ENCODE measurements around the gene MAD2L1. TPM values are rescaled to one million over a fixed set of nuclear protein-coding genes. Genes with fewer than 3 reads are reported as not detected.

The MAD2L1 gene
- total RNA-seq, 1 donor from 2014 or later = 9.0 TPM

DNA sequence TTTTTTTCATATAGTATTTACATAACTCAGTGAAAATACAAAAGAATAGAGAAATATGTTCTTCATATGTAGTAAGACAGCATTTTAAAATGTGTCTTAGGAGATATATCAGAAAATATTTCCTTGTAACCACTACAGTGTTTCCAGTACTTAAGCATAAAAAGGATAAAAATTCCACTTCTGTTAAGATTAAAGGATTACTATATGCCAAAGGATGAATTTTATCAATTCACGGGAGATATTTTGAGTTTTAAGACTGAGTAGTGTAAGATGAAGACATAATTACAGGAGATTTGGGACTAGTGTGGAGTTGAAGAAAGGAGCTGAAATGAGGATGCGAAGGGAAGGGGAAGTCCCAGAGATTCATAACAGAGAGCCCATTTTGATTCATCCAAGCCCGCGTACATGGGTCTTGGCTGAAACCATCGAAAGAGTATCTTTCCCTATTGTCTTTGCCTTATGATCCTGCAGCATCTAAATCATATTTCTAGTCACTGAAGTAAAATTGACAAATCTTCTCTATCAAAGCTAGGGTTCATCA is 58.7 kb downstream of the MAD2L1 start:
- no peaks in the 10 kb centered on the region for H3K27me3 ChIP-seq (ENCODE audit: insufficient read depth, low read length)
- no peak for FAIRE-seq

DNA sequence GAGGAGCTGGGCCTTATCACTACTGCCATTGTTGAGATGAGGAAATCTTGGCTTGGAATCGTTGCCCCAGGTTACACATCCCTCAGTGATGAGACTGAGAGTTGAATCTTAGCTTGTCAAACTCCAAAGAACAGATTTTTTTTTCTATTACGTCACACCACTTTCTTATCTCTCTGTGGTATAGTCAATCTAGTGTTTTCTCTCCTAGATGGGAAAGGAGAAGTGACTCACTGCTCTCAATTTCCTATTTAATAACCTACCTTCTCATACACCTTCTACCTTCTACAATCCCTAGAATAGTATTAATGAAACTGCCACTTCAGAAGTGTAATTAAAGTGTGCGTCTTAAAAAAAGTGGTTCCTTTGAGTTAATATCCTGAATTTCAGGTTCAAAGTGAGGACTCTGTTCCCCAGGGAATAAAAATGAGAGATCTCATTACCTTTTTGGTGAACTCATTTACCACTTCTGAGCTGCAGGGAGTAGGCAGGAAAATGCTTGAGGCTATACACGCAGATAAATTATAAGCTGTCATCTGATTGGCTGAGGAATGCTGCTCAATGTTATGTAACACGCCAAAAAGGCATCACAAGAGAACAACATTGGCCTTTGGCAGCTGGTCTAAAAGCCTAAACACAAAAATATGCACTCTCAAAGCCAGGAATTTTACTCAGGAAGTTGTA is 59.3 kb downstream of the MAD2L1 start:
- FAIRE-seq (peak; percentile 82), DNase-seq (ENCODE audit: low read depth) (peak; percentile 76)
- no peaks in the 10 kb centered on the region for H3K27me3 ChIP-seq (ENCODE audit: insufficient read depth, low read length)
- no peak overlapping the region for H3K27ac Mint-ChIP-seq (ENCODE audit: unreplicated experiment)
- no peak overlapping the region for H3K4me2 ChIP-seq (ENCODE audit: low read length)
- no peaks in the 10 kb centered on the region for H3K4me1 Mint-ChIP-seq (ENCODE audit: low read depth, unreplicated experiment)
- no peak overlapping the region for H3K9ac ChIP-seq (ENCODE audit: low read length)
- no peaks in the 10 kb centered on the region for H3K27me3 Mint-ChIP-seq (ENCODE audit: low read depth, unreplicated experiment)
- H3K4me1 ChIP-seq (ENCODE audit: insufficient read depth, low read length) = peaks cover 3% of the 10 kb centered on the region
- H4K20me1 ChIP-seq (ENCODE audit: insufficient read depth, low read length) = no peaks in the 10 kb centered on the region
- H3K4me3 Mint-ChIP-seq (ENCODE audit: unreplicated experiment) = no peak overlapping the region
- no peaks in the 10 kb centered on the region for H3K9me3 ChIP-seq (ENCODE audit: insufficient read depth, low read depth, low read length)
- H3K79me2 ChIP-seq (ENCODE audit: insufficient read depth, low read length) = no peaks in the 10 kb centered on the region
- H3K4me3 ChIP-seq (ENCODE audit: insufficient read depth, low read depth, low read length) = no peak overlapping the region
- H3K27ac ChIP-seq (ENCODE audit: low read depth, low read length) = no peak overlapping the region
- H2AFZ ChIP-seq (ENCODE audit: low read depth, low read length) = no peak overlapping the region
- H3K36me3 Mint-ChIP-seq (ENCODE audit: low read depth, unreplicated experiment) = no peaks in the 10 kb centered on the region
- no peak for TF ChIP-seq EZH2 (IDR thresholded peaks at IDR 0.05; ENCODE audit: insufficient read depth, low read length)
- TF ChIP-seq, protein P1, sequence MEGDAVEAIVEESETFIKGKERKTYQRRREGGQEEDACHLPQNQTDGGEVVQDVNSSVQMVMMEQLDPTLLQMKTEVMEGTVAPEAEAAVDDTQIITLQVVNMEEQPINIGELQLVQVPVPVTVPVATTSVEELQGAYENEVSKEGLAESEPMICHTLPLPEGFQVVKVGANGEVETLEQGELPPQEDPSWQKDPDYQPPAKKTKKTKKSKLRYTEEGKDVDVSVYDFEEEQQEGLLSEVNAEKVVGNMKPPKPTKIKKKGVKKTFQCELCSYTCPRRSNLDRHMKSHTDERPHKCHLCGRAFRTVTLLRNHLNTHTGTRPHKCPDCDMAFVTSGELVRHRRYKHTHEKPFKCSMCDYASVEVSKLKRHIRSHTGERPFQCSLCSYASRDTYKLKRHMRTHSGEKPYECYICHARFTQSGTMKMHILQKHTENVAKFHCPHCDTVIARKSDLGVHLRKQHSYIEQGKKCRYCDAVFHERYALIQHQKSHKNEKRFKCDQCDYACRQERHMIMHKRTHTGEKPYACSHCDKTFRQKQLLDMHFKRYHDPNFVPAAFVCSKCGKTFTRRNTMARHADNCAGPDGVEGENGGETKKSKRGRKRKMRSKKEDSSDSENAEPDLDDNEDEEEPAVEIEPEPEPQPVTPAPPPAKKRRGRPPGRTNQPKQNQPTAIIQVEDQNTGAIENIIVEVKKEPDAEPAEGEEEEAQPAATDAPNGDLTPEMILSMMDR (IDR thresholded peaks at IDR 0.05; ENCODE audit: insufficient read depth, low read depth, low read length) = no peak
- H3K36me3 ChIP-seq (ENCODE audit: insufficient read depth, low read length) = no peaks in the 10 kb centered on the region
- peaks cover 3% of the 10 kb centered on the region for H3K9me3 Mint-ChIP-seq (ENCODE audit: unreplicated experiment)

More for the DNA sequence above, 58.7 kb downstream of the MAD2L1 start:
- no peak for TF ChIP-seq EZH2 (IDR thresholded peaks at IDR 0.05; ENCODE audit: insufficient read depth, low read length)
- TF ChIP-seq, protein P1 (IDR thresholded peaks at IDR 0.05; ENCODE audit: insufficient read depth, low read depth, low read length) = no peak
- Mint-ChIP-seq H3K36me3 (ENCODE audit: low read depth, unreplicated experiment) (no peaks in the 10 kb centered on the region), H3K27me3 (ENCODE audit: low read depth, unreplicated experiment) (no peaks in the 10 kb centered on the region), H3K27ac (ENCODE audit: unreplicated experiment) (no peak overlapping the region), H3K4me1 (ENCODE audit: low read depth, unreplicated experiment) (no peaks in the 10 kb centered on the region), H3K4me3 (ENCODE audit: unreplicated experiment) (no peak overlapping the region), H3K9me3 (ENCODE audit: unreplicated experiment) (peaks cover 3% of the 10 kb centered on the region)
- no peaks in the 10 kb centered on the region for H3K79me2 ChIP-seq (ENCODE audit: insufficient read depth, low read length)
- no peak overlapping the region for H3K4me3 ChIP-seq (ENCODE audit: insufficient read depth, low read depth, low read length)
- no peaks in the 10 kb centered on the region for H3K36me3 ChIP-seq (ENCODE audit: insufficient read depth, low read length)
- no peak overlapping the region for H3K9ac ChIP-seq (ENCODE audit: low read length)
- no peak overlapping the region for H2AFZ ChIP-seq (ENCODE audit: low read depth, low read length)
- no peak overlapping the region for H3K27ac ChIP-seq (ENCODE audit: low read depth, low read length)
- no peaks in the 10 kb centered on the region for H4K20me1 ChIP-seq (ENCODE audit: insufficient read depth, low read length)
- no peak for DNase-seq (ENCODE audit: low read depth)
- no peak overlapping the region for H3K4me2 ChIP-seq (ENCODE audit: low read length)
- H3K9me3 ChIP-seq (ENCODE audit: insufficient read depth, low read depth, low read length) = no peaks in the 10 kb centered on the region
- H3K4me1 ChIP-seq (ENCODE audit: insufficient read depth, low read length) = peaks cover 3% of the 10 kb centered on the region
